ENCODE measurements around the gene RUFY3.

Gene RUFY3

GRCh38 chr4:70739496-70740337, 18.0 kb downstream of the RUFY3 start:
- DNase-seq, result no peak

GRCh38 chr4:70741867-70742658, 20.3 kb downstream of the RUFY3 start:
- DNase-seq, result no peak

- DNase-seq, result no peak
These were observed 22.0 kb downstream of the RUFY3 start for GRCh38 chr4:70743731-70744130.

GRCh38 chr4:70746179-70746839, 24.5 kb downstream of the RUFY3 start:
- DNase-seq, result no peak

- no peak for DNase-seq
These were observed 26.1 kb downstream of the RUFY3 start for GRCh38 chr4:70747874-70748273.

GRCh38 chr4:70749313-70749712, 27.5 kb downstream of the RUFY3 start:
- DNase-seq, result peak in 1 of 5 experiments; percentile 68

GRCh38 chr4:70752236-70752635, 30.5 kb downstream of the RUFY3 start:
- DNase-seq, result no peak

- DNase-seq, result no peak
These were observed 31.9 kb downstream of the RUFY3 start for GRCh38 chr4:70753630-70754029.

GRCh38 chr4:70754470-70754869, 32.7 kb downstream of the RUFY3 start:
- no peak for DNase-seq

- no peak for DNase-seq
These were observed 33.4 kb downstream of the RUFY3 start for GRCh38 chr4:70754990-70755688.

GRCh38 chr4:70759126-70759525, 37.4 kb downstream of the RUFY3 start:
- no peak for DNase-seq

GRCh38 chr4:70759627-70760026, 37.9 kb downstream of the RUFY3 start:
- DNase-seq, result peak in 1 of 5 experiments; percentile 57

- no peak for DNase-seq
These were observed 38.9 kb downstream of the RUFY3 start for GRCh38 chr4:70760662-70761061.

- no peak for DNase-seq
These were observed 39.6 kb downstream of the RUFY3 start for GRCh38 chr4:70761276-70761816.

- no peak for DNase-seq
These were observed 43.6 kb downstream of the RUFY3 start for GRCh38 chr4:70765368-70765767.

GRCh38 chr4:70768301-70768948, 46.7 kb downstream of the RUFY3 start:
- DNase-seq, result no peak

- DNase-seq, result peak in 1 of 5 experiments; percentile 11
These were observed 47.6 kb downstream of the RUFY3 start for GRCh38 chr4:70769396-70769795.

- no peak for DNase-seq
These were observed 51.3 kb downstream of the RUFY3 start for GRCh38 chr4:70772929-70773555.

- DNase-seq, result no peak
These were observed 57.2 kb downstream of the RUFY3 start for GRCh38 chr4:70778888-70779422.

GRCh38 chr4:70783096-70783495, 61.3 kb downstream of the RUFY3 start:
- DNase-seq, result no peak

GRCh38 chr4:70787496-70787895, 65.7 kb downstream of the RUFY3 start:
- DNase-seq, result no peak
